ENCODE data around the gene TRPV2. TPM values are rescaled to one million over a fixed set of nuclear protein-coding genes. Genes with fewer than 3 reads are reported as not detected.

TRPV2 gene
- total and polyA plus RNA-seq, 12 donors = 4.6 to 25.4 (median 9.1) TPM

DNA sequence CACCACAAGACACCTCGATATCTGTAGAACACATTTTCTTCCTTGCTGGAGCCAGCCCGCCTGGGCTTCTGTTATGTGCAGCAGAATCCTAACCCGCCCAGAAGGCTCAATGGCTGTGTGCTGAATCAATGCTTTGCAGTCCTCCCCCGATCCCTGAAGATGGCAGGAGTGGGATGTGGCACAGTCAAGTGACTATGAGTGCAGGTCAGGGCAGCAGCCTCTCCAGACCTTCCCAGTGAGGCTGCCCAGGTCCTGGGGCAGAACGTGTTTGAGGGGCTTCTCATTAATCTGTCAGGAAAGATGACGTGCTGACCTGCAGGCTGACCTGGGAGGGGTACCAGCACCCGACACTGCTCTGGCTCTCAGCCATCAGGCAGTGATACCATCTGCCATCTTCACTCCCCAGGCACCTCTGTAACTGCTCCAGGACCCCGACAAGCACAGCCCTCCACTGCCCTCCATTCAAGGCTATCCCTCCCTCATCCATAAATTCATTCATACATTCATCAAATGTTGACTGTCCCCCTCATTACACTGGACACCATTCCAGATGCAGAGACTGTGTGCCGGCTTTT lies 41.5 kb downstream of the TRPV2 start:
- intact Hi-C loops (cut with DNase I) = loop anchor here in 2 of 10 donors (5.0 to 10.0 kb wide), 2 partner anchors 60 to 128 kb away; no protein-coding TSS in a partner anchor
- Histone ChIP-seq H3K36me3 (peaks cover 0 to 3% (median 0%) of the 10 kb centered on the region in 9 donors), H3K27me3 (no peaks in the 10 kb centered on the region), H3K4me3 (no peak overlapping the region), H3K27ac (no peak overlapping the region), H3K9me3 (no peaks in the 10 kb centered on the region), H3K4me1 (peaks cover 0 to 16% (median 7%) of the 10 kb centered on the region in 9 donors)
- TF ChIP-seq CTCF (IDR thresholded peaks at IDR 0.05) = no peak
- ATAC-seq (no peak), DNase-seq (no peak)
- 81 to 86% methylated on average over 9 of the region's 9 CpGs for WGBS, 2 donors

- intact Hi-C loops (cut with DNase I) = loop anchor here in 2 of 10 donors (5.0 to 10.0 kb wide), 2 partner anchors 58 to 126 kb away; no protein-coding TSS in a partner anchor
- Histone ChIP-seq H3K4me1 (peaks cover 6 to 34% (median 12%) of the 10 kb centered on the region in 9 donors), H3K27me3 (no peaks in the 10 kb centered on the region), H3K36me3 (peaks cover 0 to 3% (median 0%) of the 10 kb centered on the region in 9 donors), H3K4me3 (no peak overlapping the region), H3K27ac (no peak overlapping the region), H3K9me3 (no peaks in the 10 kb centered on the region)
- 73% methylated on average over 11 of the region's 11 CpGs for WGBS, 2 donors
- TF ChIP-seq CTCF (IDR thresholded peaks at IDR 0.05) = no peak
- no peak for DNase-seq
- ATAC-seq = no peak
Observed at GRCh38 chr17:16459271-16459670, 43.9 kb downstream of the TRPV2 start.

- DNase-seq (no peak), ATAC-seq (no peak)
- TF ChIP-seq CTCF (IDR thresholded peaks at IDR 0.05) = no peak
- Histone ChIP-seq H3K4me3 (no peak overlapping the region), H3K4me1 (peaks cover 6 to 41% (median 19%) of the 10 kb centered on the region in 9 donors), H3K27me3 (no peaks in the 10 kb centered on the region), H3K27ac (no peak overlapping the region), H3K9me3 (no peaks in the 10 kb centered on the region), H3K36me3 (peaks cover 0 to 3% (median 0%) of the 10 kb centered on the region in 9 donors)
- intact Hi-C loops (cut with DNase I) = loop anchor here in 2 of 10 donors (5.0 to 10.0 kb wide), 2 partner anchors 57 to 125 kb away; no protein-coding TSS in a partner anchor
- WGBS, 2 donors = 79 to 83% methylated on average over 5 of the region's 5 CpGs
Observed at GRCh38 chr17:16459855-16460550, 44.6 kb downstream of the TRPV2 start.

GRCh38 chr17:16460796-16461605 lies 45.6 kb downstream of the TRPV2 start:
- Histone ChIP-seq H3K36me3 (peaks cover 0 to 3% (median 0%) of the 10 kb centered on the region in 9 donors), H3K27me3 (no peaks in the 10 kb centered on the region), H3K27ac (no peak overlapping the region), H3K4me3 (no peak overlapping the region), H3K9me3 (no peaks in the 10 kb centered on the region), H3K4me1 (peaks cover 11 to 51% (median 28%) of the 10 kb centered on the region in 9 donors)
- no peak for TF ChIP-seq CTCF (IDR thresholded peaks at IDR 0.05)
- DNase-seq = no peak
- WGBS, 2 donors = 92 to 94% methylated on average over 17 of the region's 17 CpGs
- intact Hi-C loops (cut with DNase I) = no loop called here
- ATAC-seq = no peak
